AG04449 (cell line): ENCODE results near the gene MAZ.
A peak's percentile ranks its signal among the peaks of the same experiment; 100 is the strongest.

Experiments used
- CTCF ChIA-PET: fragments of 350-600 bp; formaldehyde crosslinking; extraction: SDS; loops from one replicate; lab custom pipeline; 2021; ENCODE audit warnings: antibody characterized with exemption; lab: Yijun Ruan, JAX
- POLR2A ChIA-PET: fragments of 400-600, 350-600 bp; formaldehyde crosslinking; extraction: SDS; loops from one replicate; lab custom pipeline; 2020; ENCODE audit warnings: antibody characterized with exemption, inconsistent platforms; lab: Yijun Ruan, JAX
- DNase-seq: peaks from one replicate; pipeline ENCODE4 v3.0.0-alpha.2; 2010; ENCODE audit warnings: low read depth, low spot score
- H3K4me3 ChIP-seq: 2 replicates; pipeline ENCODE4 v1.5.1; 2011; ENCODE audit warnings: low read depth, mild to moderate bottlenecking, control low read depth, low read length
- CTCF ChIP-seq: IDR thresholded peaks from one replicate; pipeline ENCODE4 v1.5.1; 2011; ENCODE audit warnings: mild to moderate bottlenecking, moderate library complexity, low read length, control low read depth, inconsistent platforms; ENCODE audit not compliant: insufficient read depth; ENCODE audit errors: missing control alignments

Gene MAZ

DNA sequence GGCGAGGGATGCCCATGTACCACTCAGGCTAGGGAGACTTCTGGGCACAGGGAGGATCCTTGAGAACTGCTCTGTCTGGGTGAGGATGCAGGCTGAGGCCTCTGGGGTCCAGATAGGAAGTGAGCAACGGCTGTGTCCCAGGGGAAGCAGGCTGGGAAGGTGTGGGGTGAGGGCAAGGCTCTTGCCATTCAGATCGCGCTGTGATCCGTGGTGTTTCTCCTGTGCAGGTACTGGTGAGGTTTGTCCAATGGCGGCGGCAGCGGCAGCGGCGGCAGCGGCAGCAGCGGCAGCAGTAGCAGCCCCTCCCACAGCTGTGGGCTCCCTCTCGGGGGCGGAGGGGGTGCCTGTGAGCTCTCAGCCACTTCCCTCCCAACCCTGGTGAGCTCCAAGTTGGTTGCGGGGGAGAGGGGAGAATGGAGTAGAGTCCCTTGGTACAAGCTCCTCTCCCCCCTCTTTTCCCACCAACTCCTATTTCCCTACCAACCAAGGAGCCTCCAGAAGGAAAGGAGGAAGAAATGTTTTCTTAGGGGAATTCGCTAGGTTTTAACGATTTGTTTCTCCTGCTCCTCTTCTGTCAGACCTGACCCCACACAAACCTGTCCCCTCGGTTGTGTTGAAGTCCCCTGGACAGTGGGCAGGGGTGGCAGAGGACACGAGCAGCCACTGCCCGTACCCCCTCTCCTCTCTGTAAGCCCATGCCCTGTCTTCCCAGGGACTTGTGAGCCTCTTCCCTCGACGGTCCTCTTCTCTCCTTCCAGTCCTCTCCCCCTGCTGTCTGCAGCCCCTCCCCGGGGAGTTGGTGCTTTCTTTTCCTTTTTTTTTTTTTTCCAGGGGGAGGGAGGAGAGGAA is 3.7 kb downstream of the MAZ start:
- TF ChIP-seq CTCF = no peak

DNA sequence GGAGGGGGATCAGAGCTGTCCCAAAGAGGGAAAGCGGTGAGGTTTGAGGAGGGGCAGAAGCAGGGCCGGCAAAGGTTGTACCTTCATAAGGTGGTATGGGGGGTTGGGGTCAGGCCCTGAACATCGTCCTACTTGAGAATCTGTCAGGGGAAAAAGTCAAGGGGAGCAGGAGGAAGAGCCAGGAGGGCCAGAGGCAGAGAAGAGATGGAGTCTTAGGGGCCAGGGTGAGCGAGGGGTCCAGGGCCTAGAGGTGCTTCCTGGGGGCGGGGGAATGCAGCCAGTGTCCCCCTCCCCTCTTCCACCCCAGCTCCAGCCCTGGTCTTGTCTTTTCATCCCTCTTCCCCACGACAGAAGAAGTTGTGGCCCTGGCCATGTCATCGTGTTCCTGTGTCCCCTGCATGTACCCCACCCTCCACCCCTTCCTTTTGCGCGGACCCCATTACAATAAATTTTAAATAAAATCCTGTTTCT is 4.4 kb downstream of the MAZ start:
- CTCF ChIA-PET = interaction anchor here (2.5 kb wide), 1 partner anchor 221 kb away, joined by 11 read pairs; no protein-coding TSS in a partner anchor
- POLR2A ChIA-PET = interaction anchor here (0.6 to 1.2 kb wide), 2 partner anchors 12 to 823 kb away, joined by 3 read pairs; no protein-coding TSS in a partner anchor
- H3K4me3 ChIP-seq = peak overlapping the region; percentile 72
- DNase-seq = no peak
- TF ChIP-seq CTCF = no peak

More for the DNA sequence above, 3.7 kb downstream of the MAZ start:
- ChIA-PET CTCF (interaction anchor here (0.7 kb wide), 1 partner anchor 39 kb away, joined by 3 read pairs; no protein-coding TSS in a partner anchor), POLR2A (interaction anchor here (0.6 kb wide), 1 partner anchor 823 kb away, joined by 3 read pairs; no protein-coding TSS in a partner anchor)
- no peak for DNase-seq
- H3K4me3 ChIP-seq = peak overlapping the region; percentile 23; the same call in 1 of the 2 replicates

DNA sequence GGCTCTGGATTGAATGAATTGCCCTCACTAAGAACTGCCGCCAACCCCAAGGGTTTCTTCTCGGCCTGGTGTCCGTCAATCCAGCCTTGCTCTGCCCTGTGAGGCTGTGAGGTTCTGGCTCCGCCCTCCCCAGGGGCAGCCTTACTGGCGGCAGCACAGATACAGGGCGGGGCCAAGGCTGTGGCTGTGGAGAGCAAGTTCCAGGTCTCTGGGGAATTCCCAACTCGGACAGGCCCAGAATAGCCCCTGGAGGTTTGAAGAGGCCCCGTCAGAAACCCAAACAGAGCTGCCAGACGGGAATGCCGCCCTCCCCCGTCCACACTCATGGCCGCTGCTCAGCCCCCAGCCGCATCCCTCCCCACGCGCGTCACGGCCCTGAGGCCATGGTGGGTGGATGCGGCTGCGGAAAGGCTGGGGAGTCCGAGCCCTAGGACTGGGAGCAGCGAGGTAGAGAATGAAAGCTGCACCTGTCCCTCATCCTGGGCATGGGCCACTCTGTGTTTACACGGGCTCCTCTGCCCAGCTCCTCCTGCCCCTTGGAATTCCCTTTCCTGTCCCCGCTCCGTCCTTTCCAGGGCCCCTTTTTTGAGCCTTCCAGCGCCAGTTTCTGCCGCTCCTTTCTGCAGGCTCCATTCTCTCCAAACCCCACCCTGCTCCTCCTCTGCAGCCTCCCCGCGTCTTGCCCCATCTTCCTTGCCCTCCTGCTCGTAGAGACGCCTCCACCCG is 5.0 kb downstream of the MAZ start:
- peak; percentile 89 for DNase-seq
- peak overlapping the region; percentile 72 for H3K4me3 ChIP-seq
- POLR2A ChIA-PET = interaction anchor here (0.6 to 1.2 kb wide), 2 partner anchors 11 to 824 kb away, joined by 3 read pairs; no protein-coding TSS in a partner anchor
- CTCF ChIA-PET = interaction anchor here (1.0 to 2.5 kb wide), 2 partner anchors 37 to 221 kb away, joined by 3 to 11 read pairs; no protein-coding TSS in a partner anchor
- TF ChIP-seq CTCF = no peak

DNA sequence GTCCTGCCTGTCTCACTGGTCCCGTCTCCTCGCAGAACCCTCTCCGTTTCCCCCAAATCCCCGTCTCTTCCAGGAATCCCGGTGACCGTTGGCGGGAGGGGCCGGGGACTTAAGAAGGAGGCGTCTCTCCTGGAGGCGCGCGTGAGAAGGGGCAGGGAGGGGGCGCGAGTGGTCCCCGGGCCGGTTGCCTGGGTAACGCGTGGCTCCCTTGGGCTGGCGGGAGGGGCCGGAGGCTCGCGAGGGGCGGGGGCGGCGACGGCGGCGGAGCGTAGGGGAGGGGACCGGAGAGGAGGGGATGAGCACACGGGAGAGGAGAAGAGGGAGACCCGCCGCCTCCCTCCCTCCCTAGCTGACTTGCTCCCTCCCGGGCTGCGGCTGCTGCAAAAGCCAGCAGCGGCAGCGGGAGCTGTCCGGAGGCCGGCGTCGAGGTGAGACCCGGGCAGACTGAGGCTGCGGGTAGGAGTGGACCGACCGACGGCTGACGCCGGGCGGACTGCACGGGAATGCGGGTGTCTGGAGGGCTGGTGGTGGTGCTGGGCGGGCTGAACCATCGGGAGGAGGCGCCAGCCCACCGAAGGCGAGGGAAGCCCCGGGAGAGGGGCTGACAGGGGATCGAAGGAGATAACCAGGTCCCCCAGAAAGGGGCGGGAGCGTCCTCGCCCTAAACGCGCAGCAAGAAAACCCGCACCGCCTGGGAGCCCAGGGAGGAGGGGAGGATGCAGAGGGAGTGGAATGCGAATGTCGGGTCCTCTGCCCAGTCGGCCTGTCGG is 5.8 kb downstream of the MAZ start, which contains the start of gene PRRT2:
Gene PRRT2 (plus strand): TSS at position 298 of the 770 bp plus-strand sequence. CDS start 862 bp downstream, outside the sequence.
- ChIA-PET POLR2A (interaction anchor here (0.5 to 1.2 kb wide), 2 partner anchors 10 to 88 kb away, joined by 3 to 4 read pairs; partner anchors contain the start of gene ASPHD1), CTCF (interaction anchor here (0.6 to 2.5 kb wide), 3 partner anchors 36 to 220 kb away, joined by 3 to 11 read pairs (median 3); no protein-coding TSS in a partner anchor)
- no peak for DNase-seq
- H3K4me3 ChIP-seq = peak within 1 kb of the TSS; percentile 72
- TF ChIP-seq CTCF = no peak

DNA sequence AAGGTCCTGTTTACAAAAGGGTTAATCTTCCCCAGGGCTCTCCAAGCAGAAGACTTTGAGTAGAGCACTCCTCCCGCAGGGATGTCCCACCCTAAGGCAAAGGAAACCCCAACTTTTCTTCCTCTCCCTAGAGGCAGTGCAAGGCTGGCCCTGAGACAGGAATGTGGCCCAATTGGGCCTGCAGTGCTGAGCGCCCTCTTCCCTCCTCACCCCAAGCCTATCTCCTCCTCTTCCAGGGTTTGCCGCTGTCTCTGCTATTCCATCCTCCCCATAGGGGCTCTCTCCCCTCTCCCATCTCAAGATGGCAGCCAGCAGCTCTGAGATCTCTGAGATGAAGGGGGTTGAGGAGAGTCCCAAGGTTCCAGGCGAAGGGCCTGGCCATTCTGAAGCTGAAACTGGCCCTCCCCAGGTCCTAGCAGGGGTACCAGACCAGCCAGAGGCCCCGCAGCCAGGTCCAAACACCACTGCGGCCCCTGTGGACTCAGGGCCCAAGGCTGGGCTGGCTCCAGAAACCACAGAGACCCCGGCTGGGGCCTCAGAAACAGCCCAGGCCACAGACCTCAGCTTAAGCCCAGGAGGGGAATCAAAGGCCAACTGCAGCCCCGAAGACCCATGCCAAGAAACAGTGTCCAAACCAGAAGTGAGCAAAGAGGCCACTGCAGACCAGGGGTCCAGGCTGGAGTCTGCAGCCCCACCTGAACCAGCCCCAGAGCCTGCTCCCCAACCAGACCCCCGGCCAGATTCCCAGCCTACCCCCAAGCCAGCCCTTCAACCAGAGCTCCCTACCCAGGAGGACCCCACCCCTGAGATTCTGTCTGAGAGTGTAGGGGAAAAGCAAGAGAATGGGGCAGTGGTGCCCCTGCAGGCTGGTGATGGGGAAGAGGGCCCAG is 6.7 kb downstream of the MAZ start:
- no peak for TF ChIP-seq CTCF
- POLR2A ChIA-PET = interaction anchor here (0.5 kb wide), 1 partner anchor 87 kb away, joined by 4 read pairs; the partner anchor contains the start of gene ASPHD1
- DNase-seq = no peak
- peak overlapping the region; percentile 72 for H3K4me3 ChIP-seq
- CTCF ChIA-PET = interaction anchor here (1.0 to 2.5 kb wide), 2 partner anchors 193 to 219 kb away, joined by 3 to 11 read pairs; no protein-coding TSS in a partner anchor
